Activated naive CD4-positive, alpha-beta T cell treated with Interleukin-2 at 50 U/mL for 16 hours (primary cell): ENCODE measurements around the gene POU3F2.
A peak's percentile ranks its signal among the peaks of the same experiment; 100 is the strongest.

Source experiments
- DNase-seq: peaks from one replicate; pipeline ENCODE4 v3.0.0-alpha.2; 2020

The POU3F2 gene

DNA sequence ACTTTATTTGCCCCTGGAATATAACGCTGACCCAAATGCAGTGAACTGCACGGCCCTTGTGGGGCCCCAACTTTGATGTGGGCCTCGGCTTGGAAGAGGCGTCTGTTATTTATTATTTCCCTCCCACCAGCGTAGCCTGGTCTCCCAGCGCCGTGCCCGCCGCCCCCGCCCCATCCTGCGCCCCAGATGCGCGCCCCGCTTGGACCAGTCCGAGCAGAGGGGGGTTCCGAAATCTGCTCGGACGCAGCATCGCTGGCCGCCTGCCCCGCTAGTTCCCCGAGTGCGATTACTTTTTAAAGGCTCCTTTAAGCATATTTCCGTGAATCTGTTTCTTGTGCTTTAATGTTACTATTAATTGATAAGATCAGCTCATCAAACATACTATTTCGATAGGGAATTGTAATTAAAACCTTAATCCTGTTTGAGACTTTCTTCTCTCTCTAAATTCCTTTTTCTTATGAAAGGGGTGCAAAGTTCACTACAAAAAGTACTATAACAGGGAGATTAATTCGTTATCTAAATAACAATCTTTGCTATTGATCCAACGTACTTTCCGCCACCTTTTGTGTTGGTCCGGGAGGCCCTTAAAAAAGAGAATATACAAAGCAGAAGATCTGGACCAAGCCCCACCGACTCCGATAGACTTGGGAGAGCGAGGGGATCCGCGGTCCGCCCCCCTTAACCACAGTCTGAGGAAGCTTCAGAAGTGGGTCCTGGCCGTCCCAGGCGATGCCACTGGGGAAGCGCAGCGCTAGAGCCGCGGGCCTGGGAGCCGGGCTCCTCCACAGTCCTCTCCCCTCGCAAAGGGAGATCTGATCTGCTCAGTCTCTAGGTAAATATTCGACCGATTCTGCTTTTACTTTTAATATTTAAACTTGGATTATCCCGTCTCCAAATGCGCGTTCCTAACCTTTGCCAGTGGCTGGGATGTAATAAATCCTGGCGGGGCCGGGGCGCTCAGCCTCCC lies 10.2 kb downstream of the POU3F2 start:
- no peak for DNase-seq

DNA sequence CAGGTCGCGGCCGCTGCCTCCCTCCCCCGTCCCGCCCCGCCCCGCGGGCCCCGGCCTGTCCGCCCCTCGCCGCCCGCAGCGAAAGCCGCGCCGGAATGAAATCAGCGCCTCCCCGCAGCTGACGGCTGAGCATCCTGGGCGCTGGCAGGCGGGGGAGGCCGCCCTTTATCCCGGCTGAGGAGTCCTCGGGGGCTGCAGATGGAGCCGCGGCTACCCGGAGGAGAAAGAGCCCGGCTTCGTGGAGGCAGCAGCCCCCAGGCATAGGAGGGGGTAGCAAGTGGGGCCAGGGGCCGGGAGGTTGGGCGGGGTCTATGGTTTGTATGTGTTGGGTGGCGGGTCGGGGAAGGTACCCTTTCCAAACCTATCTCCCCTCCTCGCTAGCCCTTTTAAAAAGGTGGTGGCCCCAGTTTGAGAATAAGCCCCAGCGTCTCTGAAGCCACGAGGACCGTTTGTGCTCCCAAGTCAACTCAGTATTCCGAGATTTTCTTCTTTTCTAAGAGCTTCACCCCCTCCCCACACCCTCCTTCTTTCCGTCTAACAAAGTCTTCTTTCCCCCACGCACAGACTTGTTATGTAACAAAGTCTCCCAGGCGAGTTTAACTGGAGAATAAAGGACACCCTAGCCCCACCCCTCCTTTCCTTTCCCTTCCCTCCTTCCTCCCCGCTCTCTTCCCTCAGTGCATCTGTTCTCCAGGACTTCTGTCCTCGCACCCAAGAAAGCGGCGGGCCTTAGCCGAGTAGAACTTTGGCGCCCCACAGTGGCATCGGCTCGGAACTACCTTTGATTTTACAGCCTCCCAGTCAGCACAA lies 11.0 kb downstream of the POU3F2 start:
- peak; percentile 74 for DNase-seq

DNA sequence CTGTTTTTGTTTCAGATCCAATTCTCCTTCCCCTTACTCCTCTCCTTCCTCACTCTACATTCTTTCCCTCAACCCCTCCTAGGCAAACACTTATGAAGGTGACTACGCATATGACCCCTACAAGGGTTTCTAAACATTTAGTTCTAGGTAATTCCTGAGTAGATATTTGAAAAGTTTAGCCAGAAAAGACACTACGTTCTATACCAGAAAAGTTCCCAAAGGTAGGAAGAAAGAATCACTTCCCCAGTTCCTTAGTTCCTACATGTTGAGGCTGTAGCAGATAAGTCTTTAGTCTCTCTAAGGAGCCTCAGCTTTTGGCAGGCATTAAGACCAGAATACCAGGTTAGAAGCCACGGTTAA lies 11.6 kb downstream of the POU3F2 start:
- no peak for DNase-seq

DNA sequence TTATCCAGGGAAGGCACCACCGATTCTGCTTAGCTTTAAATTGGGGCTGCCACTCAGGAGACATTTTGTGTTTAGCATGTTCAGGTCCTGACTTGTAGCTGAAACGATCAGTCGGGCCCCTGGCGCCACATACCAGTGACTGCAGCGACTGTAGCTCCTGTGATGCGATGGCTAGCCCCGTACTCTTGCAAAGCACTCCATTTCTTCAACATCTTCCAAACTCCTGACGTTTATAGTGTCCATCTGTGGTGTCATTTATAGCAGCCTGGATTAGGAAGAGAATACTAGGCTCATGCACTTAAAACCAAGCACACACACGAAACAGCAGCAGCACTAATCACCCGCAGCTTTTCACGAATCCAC lies 13.0 kb downstream of the POU3F2 start:
- no peak for DNase-seq

DNA sequence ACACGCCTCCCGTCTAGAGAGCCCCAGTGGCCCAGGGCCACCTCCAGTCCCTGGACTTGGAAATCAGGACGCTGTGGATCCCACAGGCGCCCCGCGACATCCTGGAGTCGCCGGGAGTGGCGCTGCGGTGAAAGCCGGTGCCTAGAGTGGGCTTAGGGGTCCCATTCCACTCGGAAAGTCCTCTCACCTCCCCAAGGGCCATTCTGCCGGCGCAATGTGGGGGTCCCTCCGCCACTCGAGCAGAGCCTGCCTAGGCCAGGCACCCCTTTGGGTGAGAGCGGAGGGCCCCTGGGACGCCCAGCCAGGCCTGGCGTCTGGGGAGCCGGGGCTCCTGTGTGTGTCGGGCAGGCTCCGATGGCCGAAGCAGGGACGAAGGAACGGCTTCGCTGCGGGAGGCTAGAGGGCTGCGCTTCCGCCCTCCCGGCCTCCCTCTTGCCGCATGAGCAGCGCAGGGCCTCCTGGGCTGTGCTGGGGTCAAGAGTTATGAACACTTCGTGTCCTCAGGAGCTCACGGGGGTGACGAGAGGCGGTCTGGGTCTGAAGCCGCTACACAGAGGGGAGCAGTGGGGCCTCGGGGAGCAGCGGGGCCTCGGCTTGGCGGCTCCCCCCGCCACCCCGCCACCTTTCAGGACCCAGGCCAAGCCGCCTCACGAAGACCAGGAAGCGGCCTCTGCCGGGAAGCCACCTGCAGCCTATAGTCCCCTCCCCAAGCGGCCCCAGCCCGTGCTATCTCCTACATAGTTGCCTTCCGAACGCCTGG lies 13.6 kb downstream of the POU3F2 start:
- no peak for DNase-seq

DNA sequence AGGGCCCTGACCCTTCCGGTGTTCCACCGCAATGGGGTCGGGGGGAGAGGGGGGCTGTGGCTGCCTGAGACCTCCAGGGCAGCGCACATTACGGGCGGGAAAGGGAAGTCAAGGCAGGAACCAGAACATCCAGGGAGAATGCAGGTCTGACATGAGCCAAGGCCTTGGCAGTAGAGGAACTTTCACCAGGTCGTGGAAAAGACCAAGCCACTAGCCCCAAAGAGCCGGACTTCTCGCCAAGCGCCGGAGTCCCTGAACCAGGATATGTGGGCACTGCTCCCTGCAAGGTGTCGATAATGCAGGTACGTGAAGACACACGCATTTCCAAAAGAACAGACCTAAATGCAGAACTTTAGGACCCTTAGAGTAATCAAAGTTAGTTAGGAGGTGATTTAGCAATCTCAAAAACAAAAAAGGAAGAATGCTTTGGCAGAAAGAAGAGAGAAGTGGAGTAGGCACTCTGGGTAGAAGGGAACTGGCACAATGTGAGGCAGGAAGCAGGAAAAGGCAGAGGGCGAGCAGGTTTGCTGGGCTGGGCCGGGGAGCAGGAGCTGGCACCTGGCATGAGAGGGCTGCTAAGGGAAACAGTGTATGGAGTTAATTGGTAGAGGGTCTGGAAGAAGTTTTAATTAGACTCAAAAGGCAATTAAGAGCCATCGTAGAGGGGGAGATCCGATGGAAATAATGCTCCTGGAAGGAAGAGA lies 14.3 kb downstream of the POU3F2 start:
- DNase-seq = no peak

DNA sequence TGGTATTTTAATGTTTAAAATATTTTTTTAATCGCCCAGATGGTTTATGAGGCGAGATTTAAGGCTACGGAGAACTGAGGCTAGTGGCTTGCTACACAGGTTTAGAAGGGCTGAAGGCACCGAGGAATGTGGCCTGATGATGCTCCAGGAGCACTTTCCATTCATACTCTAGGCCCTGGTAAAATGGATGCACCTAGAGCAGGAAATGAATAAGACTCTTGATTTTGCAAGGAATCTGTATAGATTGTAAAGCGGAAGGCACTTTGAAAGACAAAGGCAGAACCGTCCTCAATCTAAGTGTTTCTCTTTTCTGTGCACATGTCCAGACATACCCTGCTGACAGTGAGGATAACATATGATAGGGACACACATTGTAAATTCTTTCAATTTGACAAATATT lies 30.1 kb downstream of the POU3F2 start:
- DNase-seq = no peak

DNA sequence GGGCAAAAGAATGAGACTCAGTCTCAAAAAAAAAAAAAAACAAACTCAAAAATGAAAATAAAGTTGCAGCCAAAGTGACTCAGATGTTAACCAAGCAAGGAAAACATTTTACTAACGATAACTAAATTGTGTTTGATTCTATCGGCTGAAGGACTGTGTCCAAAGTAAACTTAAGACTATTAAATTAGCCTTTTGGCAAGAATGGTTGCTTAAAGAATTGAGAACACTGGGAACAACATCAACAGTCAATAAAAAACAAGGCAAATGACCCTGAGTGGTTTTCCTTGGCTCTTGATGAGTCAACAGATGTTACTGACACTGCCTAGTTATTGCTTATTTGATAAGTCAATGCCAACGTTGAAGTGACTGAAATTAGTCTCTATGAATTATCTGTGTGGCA lies 36.7 kb downstream of the POU3F2 start:
- DNase-seq = no peak

DNA sequence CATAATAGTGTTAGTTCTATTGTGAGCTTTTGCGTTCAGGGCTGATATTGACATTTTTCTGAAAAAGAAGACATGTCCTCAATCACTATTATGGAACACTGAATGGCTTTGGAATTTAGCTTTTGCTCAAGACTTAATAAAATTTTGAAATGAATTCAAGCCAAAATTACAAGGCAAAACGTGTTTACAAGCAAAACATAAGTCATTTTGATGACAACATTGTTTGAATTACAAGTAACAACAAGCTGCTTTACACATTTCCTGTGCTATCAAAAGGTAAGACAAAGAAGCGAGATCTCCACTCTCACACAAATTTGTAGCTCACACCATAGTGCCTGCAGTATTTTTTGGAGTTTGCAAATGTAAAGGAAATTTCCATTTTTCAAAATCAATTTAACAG lies 37.4 kb downstream of the POU3F2 start:
- no peak for DNase-seq

DNA sequence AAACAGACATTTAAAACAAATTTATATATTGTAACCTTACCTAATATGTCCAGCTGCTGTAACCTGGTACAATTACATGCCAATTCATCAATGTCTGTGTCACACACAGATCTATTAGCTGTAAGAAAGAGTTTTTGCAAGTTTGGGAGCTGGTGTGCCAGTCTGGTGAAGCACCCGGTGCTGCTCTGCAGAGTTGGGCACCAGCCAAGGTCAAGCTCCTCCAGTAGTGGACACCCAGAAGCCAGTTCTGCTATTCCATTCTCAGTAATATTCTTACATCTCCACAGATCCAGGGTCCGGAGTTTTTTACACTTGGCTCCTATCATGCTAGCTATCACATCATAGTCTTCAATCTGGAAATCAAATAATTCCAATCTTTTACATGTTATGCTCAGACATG lies 41.0 kb downstream of the POU3F2 start:
- DNase-seq = no peak

DNA sequence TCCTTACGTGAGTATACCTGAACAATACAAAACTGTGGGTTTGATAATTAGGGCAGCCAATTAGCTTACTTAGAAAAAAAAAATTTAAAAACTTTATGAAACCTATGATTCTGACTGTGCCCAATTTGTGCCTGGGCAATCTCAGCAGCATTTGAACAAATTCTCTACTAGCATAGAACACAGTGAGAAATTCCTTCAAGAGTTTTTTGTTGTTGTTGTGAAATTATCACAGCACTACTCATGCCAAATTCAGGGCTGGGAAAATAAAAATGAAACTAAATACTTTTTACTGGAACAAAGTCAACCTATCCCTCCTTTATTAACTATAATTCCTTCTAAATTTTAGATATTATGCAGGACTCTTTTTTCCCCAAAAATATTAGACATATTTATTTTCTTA lies 42.9 kb downstream of the POU3F2 start:
- DNase-seq = no peak

DNA sequence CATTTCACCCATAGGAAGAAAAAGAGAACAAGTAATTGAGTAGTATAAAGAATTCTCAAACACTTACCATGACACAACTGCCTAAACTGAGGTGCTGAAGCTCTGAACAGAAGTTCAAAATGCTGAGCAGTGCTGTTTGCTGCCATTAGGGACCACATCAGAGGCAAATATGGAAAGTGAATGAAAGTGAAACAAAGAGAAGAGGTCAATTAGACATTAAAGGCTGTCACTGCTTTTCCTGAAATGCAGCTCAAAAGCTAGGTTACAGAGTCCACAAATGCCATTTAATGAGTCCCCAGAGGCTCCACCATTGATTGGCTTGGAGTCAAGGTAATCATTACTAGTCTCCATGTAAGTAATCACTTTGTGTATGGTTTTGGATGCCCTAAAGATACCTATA lies 46.1 kb downstream of the POU3F2 start:
- no peak for DNase-seq

DNA sequence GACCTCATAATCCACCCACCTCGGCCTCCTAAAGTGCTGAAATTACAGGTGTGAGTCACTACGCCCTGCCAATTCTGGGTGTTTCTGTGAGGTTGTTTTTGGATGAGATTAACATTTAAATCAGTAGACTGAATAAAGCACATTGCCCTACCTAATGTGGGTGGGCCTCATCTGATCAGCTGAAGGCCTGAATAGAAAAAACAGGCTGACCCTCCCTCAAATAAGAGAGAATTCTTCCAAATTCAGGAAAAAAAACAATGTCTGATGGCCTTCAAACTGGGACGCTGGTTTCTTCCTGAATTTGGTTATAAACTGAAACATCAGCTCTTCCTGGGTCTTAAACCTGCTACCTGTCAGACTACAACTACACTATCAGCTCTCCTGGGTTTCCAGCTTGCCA lies 51.0 kb downstream of the POU3F2 start:
- DNase-seq = no peak

DNA sequence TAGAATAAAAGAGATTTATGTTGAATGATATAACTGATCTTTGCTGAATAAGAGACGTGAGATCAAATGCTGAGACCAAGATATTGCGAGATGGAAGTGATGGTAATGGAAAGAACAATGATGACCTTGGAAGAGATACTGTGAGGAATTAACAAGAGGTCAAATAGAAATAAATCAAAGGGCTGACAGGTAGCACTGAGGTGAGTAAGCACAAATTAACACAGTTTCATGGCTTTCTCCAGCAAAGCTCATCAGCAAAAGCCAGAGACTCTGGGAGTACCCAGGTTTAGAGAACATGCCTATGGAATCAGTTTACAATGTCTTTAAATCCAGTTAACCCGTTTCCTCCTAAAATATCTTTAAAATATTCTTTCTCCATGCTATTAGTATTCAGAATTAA lies 53.3 kb downstream of the POU3F2 start:
- DNase-seq = no peak
